Endodermal cell (in vitro differentiated cells): Measurements from ENCODE around the gene ZNF275. TPM values are rescaled to one million over a fixed set of nuclear protein-coding genes. Genes with fewer than 3 reads are reported as not detected.

Experiments
- DNase-seq: peaks from one replicate; pipeline ENCODE4 v3.0.0-alpha.2; 2017
- H3K27ac ChIP-seq: 2 replicates; pipeline ENCODE4 v1.5.1; 2013; ENCODE audit warnings: mild to moderate bottlenecking, low read depth, low read length, moderate library complexity
- H3K27me3 ChIP-seq: 2 replicates; pipeline ENCODE4 v1.6.1; 2013; ENCODE audit warnings: mild to moderate bottlenecking, low read length, moderate library complexity; ENCODE audit not compliant: insufficient read depth, control insufficient read depth, poor library complexity, severe bottlenecking
- H3K36me3 ChIP-seq: 2 replicates; pipeline ENCODE4 v1.7.0; 2013; ENCODE audit warnings: mild to moderate bottlenecking, low read length, moderate library complexity; ENCODE audit not compliant: control insufficient read depth, insufficient read depth
- H3K4me1 ChIP-seq: one replicate; pipeline ENCODE4 v1.7.0; 2013; ENCODE audit warnings: low read length; ENCODE audit not compliant: control insufficient read depth, insufficient read depth
- H3K4me3 ChIP-seq: 2 replicates; pipeline ENCODE4 v1.5.1; 2013; ENCODE audit warnings: mild to moderate bottlenecking, low read length, moderate library complexity
- H3K9ac ChIP-seq: 2 replicates; pipeline ENCODE4 v1.6.1; 2013; ENCODE audit warnings: mild to moderate bottlenecking, low read length, moderate library complexity; ENCODE audit not compliant: poor library complexity, severe bottlenecking; ENCODE audit errors: extremely low read depth
- H3K9me3 ChIP-seq: 2 replicates; pipeline ENCODE4 v1.6.1; 2013; ENCODE audit warnings: mild to moderate bottlenecking, low read length, moderate library complexity; ENCODE audit not compliant: control insufficient read depth
- H3K27ac Mint-ChIP-seq: 2 replicates; pipeline ENCODE4 v1.8.0; 2020; ENCODE audit warnings: mixed read lengths
- H3K27me3 Mint-ChIP-seq: 2 replicates; pipeline ENCODE4 v1.8.0; 2021; ENCODE audit warnings: mild to moderate bottlenecking, mixed read lengths; ENCODE audit not compliant: insufficient read depth
- H3K36me3 Mint-ChIP-seq: 2 replicates; pipeline ENCODE4 v1.8.0; 2020; ENCODE audit warnings: low read depth, mixed read lengths
- H3K4me1 Mint-ChIP-seq: 2 replicates; pipeline ENCODE4 v1.8.0; 2020; ENCODE audit warnings: mixed read lengths
- H3K4me3 Mint-ChIP-seq: 2 replicates; pipeline ENCODE4 v1.8.0; 2020; ENCODE audit warnings: mild to moderate bottlenecking, moderate library complexity, mixed read lengths
- H3K9me3 Mint-ChIP-seq: 2 replicates; pipeline ENCODE4 v1.8.0; 2020; ENCODE audit warnings: mild to moderate bottlenecking, mixed read lengths
- WGBS, 2 experiments: methylation state at CpG; one replicate each; pipeline versions ENCODE4 v1.1.5 to v1.1.7; 2013; ENCODE audit warnings: missing lambda C conversion rate in 2 of 2, mixed read lengths in 1 of 2; ENCODE audit not compliant: insufficient coverage in 1 of 2, insufficient read length in 1 of 2; 5-methylcytosine and 5-hydroxymethylcytosine counted together
- total RNA-seq, 2 donors: library from RNA; stranded (reverse); fragmentation: NEBNext Ultra II Directional in 1 of 2; extraction: Animal tissue kit (Norgen Biotek cat#: 25700) in 1 of 2; gene quantifications; 2 replicates in 1 of 2; 3 replicates in 1 of 2; pipeline ENCODE4 v1.2.1, GENCODE V29; 2021
- TF ChIP-seq, protein P1 (sequence below): fragments of 200-600 bp; sonication (generic); conservative IDR thresholded peaks from 2 replicates; pipeline ENCODE4 v1.5.0; 2021; ENCODE audit warnings: antibody characterized with exemption, mild to moderate bottlenecking

Gene ZNF275
- total RNA-seq, 2 donors from 2014 or later = 11.0 to 12.6 TPM

DNA sequence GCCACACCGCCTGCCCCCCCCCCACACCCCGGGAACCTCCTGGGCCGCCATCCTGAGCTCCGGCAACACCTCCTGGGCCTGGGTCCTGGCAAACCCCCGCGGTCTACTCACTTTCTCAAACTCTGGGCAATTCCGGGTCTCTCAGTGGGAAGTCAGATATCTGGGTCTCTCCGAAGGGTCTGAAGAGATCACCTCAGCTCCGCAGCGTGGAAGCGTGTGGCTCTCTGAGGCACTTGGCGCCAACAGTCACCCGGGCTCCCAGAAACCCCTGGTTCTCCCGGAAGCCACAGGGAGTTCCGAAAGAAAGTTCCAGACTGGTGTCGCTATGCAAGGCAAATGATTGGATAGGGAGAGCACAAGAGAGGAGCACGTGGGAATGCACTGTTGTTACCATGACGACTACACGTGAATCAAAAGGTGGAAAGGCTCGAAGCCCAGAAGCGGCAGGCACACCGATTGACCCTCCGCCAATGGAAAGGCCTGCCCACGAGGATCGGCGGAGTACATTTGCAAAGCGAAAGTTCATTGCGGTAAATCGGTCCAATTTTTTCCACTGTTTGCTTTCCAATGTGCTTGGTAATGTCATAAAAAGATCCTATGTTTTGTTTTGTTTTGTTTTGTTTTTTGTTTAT, 67.3 kb downstream of the ZNF275 start, which contains the start of gene PNMA6E:
TSS of gene PNMA6E (minus strand) at position 218 of the 632 bp plus-strand sequence. CDS start 2,501 bp downstream, outside the sequence.
- Mint-ChIP-seq H3K4me1 (no peaks in the 10 kb centered on the region), H3K36me3 (peaks cover 3% of the 10 kb centered on the region), H3K4me3 (no peak within 1 kb of the TSS), H3K27me3 (peaks cover 18% of the 10 kb centered on the region), H3K9me3 (peaks cover 67% of the 10 kb centered on the region), H3K27ac (no peak within 1 kb of the TSS)
- no peaks in the 10 kb centered on the region for H3K4me1 ChIP-seq
- no peaks in the 10 kb centered on the region for H3K36me3 ChIP-seq
- no peak within 1 kb of the TSS for H3K27ac ChIP-seq
- no peak within 1 kb of the TSS for H3K9ac ChIP-seq
- TF ChIP-seq, protein P1, sequence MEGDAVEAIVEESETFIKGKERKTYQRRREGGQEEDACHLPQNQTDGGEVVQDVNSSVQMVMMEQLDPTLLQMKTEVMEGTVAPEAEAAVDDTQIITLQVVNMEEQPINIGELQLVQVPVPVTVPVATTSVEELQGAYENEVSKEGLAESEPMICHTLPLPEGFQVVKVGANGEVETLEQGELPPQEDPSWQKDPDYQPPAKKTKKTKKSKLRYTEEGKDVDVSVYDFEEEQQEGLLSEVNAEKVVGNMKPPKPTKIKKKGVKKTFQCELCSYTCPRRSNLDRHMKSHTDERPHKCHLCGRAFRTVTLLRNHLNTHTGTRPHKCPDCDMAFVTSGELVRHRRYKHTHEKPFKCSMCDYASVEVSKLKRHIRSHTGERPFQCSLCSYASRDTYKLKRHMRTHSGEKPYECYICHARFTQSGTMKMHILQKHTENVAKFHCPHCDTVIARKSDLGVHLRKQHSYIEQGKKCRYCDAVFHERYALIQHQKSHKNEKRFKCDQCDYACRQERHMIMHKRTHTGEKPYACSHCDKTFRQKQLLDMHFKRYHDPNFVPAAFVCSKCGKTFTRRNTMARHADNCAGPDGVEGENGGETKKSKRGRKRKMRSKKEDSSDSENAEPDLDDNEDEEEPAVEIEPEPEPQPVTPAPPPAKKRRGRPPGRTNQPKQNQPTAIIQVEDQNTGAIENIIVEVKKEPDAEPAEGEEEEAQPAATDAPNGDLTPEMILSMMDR = no peak
- peaks cover 5% of the 10 kb centered on the region for H3K27me3 ChIP-seq
- no peak for DNase-seq
- 93 to 96% methylated on average over 21 to 29 of the region's 29 CpGs for WGBS, 2 experiments
- no peak within 1 kb of the TSS for H3K4me3 ChIP-seq
- H3K9me3 ChIP-seq = no peaks in the 10 kb centered on the region

Other genes starting within 250 kb of the ZNF275 start
- not detected for gene MAGEA1, start 154.9 kb upstream of the ZNF275 start, total RNA-seq
- gene PNMA6F, start 12.4 kb upstream of the ZNF275 start, total RNA-seq = not detected
- gene PNMA6E, start 67.2 kb downstream of the ZNF275 start, total RNA-seq = not detected
- gene ZFP92, start 77.3 kb downstream of the ZNF275 start, total RNA-seq = under 1 TPM; 0.29 to 0.31 TPM
- gene TREX2, start 111.9 kb downstream of the ZNF275 start, total RNA-seq = under 1 TPM; 0.35 to 0.70 TPM
- 10 to 100 TPM; 28.7 to 30.9 TPM for gene HAUS7, start 136.4 kb downstream of the ZNF275 start, total RNA-seq
- 1 to 10 TPM; 1.2 to 1.6 TPM for gene BGN, start 160.8 kb downstream of the ZNF275 start, total RNA-seq
- not detected for gene ATP2B3, start 183.5 kb downstream of the ZNF275 start, total RNA-seq